GM18867 (cell line): ENCODE data around the gene HTT.

Source experiments
- ATAC-seq: cut with Tn5 transposase; IDR thresholded peaks from one replicate; pipeline ENCODE4 v1.9.1; 2021; ENCODE audit warnings: mild to moderate bottlenecking, moderate library complexity; ENCODE audit not compliant: unreplicated experiment

Gene HTT

DNA sequence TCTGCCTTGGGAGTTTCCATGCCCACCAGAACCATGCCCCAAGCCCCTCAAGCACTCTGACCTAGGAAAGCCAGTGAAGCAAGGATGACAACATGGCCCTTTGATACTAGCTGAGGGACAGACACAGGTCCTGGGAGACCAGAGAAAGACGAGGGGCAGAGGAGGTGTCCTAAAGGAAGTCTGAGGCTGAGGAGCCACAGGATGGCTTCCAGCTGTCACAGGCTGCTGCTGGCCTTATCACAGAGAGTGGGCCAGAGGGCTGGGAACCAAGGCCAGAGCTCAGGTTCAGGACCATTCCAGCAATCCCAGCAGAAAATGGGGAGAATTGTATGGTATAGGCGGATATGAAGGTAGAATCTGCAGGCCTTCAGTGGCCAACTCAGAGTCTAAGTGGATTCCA, 142.8 kb downstream of the HTT start:
- ATAC-seq, result no peak

DNA sequence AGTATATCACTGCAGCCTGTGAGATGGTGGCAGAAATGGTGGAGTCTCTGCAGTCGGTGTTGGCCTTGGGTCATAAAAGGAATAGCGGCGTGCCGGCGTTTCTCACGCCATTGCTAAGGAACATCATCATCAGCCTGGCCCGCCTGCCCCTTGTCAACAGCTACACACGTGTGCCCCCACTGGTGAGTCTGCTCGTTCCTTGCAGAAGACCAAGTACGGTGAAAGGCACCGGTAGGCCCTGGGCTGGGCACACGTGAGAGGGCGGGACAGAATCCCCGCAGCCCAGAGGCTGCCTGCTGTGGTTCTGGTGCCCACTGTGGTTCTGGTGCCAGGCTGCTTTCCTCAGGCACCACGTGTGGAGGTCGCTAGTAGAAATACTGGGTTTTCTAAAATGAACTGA, 143.3 kb downstream of the HTT start:
- ATAC-seq, result no peak

DNA sequence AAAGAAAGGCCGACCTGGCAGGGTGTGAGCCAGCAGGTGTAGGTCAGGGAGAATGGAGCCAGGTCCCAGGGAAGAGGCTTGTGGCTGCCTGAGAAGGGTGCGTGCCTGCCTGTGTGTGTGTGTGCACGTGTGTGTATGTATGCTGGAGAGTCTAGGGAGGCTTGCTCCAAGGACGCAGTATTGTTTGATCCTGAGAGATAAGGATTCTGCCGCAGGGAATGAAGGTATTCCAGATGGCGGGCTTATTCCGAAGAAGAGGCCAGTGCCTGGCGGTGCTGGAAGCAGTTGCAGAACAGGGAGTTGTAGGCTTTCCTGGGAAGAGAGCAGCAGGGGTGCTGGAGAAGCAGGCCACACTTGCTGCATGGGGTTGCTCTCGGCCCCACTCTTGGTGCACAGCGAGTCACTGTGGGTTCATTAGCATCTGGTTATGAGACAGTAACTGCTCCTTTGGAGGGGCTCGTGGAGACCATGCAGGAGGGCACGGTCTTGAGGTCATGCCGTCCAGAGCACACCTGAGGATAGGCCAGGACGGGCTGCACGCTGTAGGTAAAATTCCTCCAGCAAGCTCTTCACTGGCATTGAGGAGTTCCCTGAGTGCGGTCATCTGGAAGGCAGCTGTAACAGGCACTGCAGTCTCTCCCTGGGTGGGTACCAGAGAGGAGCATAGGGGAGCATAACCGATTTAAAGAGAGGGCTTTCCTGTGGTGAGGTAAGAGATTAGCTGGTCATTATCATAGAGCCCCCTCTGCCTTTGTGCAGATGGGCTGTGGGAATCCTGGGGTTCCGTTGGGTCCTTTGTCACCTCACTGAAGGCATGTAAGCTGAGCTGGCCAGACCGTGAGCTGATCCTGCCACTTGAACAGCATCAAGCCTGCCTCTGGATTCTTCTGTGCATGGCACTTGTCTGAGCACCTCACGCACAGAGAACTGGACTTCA, 144.6 kb downstream of the HTT start:
- no peak for ATAC-seq

DNA sequence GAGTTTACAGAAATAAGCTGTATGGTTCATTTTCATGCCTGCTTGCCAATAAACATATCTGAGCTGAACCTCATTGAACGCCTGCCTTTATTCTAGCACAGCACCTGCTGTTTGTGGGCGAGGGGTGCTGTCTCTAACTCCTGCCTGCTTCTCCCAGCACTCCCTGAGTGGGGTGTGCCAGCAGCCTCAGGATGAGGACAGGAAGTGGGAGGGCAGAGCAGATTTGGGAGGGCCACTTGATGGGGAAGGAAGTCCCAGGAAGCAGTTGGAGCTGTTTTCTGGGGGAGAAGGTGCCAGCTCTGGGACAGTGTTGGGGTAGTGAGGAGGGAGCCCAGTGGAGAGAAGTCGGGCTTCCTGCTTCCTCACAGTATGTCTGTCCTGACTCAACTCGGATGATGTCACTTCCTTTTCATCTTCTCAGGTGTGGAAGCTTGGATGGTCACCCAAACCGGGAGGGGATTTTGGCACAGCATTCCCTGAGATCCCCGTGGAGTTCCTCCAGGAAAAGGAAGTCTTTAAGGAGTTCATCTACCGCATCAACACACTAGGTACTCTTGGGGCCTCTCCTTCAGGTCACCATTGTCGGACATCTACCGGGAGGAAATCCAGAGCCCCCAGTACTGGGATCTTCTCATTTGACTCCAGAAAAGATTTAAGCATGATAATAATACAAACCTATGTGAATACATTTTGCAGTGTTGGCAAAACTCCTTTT, 145.4 kb downstream of the HTT start:
- no peak for ATAC-seq

DNA sequence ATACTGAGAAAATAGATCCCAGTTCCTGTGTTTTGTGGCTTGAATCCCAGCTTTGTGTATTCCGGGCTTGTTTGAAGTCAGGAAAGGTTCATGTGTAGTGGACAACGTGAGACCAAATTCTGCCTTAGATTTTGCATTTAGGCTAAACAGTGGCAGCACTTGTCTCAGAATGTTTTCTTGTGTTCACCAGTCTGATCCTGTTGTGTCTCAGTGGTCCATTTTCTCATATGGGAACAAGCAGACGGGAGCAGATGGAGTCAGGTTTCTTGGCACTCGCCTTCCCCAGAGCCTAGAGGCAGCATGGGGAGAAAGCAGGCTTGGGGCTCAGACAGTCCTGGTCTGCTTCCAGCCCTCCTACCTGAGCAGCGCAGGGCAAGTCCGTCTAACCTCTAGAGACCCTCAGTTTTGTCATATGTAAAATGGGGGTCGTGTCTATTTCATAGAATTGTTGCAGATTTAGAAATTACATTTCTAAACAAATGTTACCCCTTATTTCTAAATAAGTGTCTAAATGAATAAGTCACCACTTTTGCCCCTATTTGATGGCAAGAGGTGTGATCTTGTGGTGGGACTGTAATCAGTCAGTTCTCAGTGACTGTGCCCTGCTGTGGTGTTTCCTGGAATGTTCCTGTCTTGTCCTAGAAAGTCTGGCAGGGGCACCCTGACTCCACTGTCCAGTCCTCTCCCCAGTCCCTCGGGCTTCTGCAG, 146.1 kb downstream of the HTT start:
- ATAC-seq, result no peak

DNA sequence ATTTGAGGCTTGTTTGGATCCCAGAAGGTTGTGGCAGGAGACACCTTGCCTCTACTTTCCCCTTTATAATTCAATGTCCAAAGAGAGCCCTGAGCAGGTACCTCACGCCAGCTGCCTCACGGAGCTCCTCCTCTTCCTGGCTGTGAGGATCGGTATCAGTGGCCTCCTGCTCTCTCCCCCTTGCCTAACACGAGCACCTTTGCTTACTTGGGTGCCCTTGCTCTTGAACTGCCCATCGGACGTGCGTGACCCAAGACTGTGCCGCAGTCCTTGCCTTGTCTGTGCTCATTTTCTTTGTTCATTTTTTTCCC, 146.7 kb downstream of the HTT start:
- ATAC-seq, result no peak

DNA sequence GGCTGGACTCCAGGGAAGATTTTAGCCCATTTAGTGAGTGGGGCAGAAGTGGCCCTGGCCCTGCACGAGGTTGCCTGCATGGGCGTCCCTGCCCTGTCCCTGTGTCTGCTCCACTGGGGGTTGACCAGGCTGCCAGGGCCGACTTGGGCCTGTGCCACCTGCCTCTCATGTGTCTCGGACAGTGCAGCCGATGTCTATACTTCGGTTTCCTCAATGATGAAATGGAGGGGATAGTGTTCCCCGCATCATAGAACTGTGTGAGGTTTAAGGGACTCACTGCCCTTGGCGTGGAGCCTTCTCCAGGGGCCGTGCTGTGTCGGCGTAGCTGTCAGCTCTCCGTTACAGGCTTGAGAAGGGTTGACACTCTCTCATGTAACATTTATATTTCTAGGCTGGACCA, 147.5 kb downstream of the HTT start:
- no peak for ATAC-seq

DNA sequence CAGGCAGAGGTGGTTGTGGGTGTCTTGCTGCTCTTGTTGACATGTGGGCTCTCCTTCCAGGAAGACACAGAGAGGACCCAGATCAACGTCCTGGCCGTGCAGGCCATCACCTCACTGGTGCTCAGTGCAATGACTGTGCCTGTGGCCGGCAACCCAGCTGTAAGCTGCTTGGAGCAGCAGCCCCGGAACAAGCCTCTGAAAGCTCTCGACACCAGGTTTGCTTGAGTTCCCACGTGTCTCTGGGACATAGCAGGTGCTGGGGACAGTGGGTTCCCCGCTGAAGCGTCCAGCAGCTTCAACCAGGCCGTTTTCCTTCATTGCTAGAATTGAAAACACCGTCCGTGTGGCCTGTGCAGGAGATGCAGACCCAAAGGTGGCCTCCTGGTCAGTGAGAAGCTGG, 148.9 kb downstream of the HTT start:
- ATAC-seq, result no peak

DNA sequence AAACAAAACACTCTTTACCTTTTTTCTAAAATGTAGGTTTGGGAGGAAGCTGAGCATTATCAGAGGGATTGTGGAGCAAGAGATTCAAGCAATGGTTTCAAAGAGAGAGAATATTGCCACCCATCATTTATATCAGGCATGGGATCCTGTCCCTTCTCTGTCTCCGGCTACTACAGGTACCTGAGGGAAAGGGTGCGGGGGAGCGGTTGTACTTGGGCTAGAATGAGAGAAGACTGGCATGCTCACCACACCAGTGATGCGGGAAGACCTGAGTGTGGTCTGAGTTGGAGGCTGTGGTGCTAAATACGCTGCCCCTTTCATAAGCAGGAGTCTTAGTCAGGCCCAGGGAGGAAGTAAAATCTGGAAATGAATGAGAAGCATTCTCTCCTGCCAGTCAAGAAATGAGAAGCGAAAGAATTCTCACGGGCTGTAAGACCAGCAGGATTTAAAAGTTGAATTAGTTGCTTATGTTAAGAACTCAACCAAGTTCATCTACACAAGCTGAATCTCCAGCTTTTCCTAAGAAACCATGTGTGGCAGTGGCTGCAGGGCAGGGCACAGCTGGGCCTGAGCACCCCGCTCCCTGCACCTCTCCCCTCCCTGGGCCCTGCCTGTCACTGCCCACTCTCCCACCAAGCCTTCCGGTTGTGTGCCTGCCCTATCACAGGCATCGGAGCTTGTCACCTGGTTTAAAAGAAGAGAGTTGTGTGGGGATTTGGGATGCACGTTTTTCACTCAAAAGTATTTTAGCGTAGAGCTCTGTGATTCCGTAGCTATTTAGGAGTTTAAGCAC, 149.7 kb downstream of the HTT start:
- no peak for ATAC-seq

DNA sequence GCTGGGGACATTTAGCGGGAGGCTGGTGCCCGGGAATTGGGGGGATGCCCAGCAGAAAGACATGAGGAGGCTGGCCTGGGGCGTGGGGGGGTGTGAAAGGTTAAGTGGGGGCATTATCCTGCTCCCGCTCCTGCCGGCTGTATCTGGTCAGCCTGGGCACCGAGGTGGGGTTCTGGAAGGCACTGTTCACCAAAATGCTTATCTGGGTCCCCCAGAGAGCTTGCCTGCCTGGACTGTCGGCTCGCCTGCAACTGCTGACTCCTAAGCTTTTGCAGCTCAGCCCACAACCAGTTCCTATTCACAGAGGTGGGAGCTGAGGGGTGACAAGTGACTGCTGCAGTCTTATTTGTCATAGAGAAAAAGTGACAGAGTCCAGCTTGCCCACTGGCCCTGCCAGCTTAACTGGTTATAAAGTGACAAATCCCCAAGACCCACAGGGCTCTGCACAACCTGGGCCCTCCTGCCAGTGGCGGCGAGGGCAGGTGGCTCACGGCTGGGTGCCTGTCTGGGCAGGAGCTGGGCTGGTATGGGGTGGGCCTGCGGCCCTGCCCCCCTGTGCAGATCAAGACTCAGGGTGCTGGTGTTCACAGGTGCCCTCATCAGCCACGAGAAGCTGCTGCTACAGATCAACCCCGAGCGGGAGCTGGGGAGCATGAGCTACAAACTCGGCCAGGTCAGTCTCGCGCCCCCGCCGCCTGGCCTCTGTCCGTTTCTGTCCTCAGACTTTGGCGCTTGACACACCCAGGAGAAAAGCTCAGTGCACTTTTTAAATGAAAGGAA, 150.8 kb downstream of the HTT start:
- no peak for ATAC-seq

DNA sequence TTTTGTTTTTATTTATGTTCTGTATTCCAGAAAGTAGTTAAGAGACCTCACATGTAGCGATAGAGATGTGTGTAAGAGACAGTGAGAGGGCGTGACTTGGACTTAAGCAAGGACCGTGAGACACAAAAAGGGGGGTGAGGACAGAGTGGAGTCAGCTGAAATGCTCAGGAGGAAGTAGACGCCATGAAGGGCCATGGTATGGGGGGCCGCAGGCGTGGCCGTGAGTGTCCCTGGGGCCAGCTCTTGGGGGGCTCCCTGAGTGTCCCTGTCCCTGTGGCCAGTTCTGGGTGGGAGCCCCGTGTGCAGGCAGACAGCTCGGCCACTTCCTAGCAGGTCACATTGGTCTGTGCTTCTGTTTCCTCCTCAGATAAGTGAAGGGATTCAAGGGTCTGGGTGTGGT, 151.5 kb downstream of the HTT start:
- no peak for ATAC-seq

DNA sequence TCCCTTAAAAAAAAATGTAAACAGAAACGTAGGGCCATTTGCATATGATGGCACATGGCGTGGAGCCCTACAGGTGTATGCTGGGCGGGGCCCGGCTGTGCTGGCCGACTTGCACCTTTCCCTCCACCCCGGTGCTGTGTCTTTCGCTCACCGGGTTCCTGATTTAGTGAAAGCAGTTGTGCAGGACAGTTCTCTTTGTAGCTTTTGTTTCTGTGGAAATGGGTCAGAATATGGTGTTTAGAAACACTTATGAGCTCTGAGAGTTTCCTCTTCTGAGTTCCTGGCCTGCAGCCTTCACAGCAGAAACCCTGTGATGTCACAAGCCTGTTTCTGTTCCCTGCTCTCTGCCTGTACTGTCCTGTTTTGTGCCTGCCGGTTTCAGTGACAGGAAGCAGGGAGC, 152.0 kb downstream of the HTT start:
- no peak for ATAC-seq

DNA sequence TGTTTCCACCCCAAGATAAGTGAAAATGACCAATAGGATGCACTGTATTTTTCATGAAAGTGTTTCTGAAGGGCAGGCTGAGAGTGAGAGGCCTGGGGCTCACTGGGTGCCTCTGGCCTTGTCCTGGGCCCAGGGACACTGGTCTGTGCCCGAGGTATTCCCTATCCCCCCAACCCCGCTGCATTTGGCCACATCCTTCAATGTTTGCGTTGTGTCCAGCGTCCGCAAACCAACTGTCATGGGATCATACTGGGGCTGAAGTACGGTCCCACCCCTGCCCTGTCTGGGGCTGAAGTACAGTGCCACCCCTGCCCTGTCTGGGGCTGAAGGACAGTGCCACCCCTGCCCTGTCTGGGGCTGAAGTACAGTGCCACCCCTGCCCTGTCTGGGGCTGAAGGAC, 152.5 kb downstream of the HTT start:
- ATAC-seq, result no peak

DNA sequence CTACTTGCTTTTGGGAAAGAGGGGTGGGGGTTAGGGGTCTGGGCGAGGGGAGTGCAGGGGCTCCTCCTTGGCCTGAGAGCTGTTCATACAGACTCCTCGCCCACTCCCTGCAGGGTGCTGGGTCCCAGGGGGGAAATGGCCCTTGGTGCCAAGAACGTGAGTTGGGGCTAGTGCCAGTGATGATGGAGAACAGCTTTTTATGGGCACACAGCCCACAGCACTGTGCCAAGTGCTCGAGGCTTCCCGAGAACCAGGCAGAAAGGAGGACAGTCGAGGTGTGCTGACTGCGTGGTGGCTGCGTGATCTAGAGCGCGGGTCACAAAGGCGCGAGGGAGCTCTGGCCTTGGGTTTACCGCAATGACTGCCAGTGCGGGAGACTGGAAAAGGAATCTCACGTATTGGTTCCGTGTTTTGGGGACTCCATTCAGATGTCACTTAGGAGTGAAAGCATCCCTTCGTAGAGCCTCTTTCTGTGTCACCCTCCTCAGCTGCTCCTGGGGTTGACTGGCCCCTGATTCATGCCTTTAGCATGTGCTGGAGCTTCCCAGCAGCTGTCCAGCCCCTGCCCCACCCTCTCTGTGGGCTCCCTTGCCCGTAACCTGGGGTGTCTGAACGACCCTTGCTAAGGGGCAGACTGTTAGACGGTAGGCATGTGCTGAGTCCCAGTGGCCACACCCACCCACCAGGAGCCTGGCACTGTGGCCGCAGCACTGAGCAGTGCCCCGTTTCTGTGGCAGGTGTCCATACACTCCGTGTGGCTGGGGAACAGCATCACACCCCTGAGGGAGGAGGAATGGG, 153.6 kb downstream of the HTT start:
- ATAC-seq, result no peak

DNA sequence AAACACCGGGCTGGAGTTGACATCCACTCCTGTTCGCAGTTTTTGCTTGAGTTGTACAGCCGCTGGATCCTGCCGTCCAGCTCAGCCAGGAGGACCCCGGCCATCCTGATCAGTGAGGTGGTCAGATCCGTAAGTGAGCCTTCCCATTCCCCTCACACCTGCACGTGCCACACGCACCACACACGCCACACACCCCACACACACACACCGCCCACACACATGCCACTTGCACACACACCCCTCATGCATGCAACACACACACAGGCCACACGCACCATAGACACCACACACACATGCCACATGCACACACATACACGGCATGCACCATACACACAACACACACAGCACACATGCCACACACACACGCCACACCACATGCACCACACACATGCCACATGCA, 154.4 kb downstream of the HTT start:
- no peak for ATAC-seq

DNA sequence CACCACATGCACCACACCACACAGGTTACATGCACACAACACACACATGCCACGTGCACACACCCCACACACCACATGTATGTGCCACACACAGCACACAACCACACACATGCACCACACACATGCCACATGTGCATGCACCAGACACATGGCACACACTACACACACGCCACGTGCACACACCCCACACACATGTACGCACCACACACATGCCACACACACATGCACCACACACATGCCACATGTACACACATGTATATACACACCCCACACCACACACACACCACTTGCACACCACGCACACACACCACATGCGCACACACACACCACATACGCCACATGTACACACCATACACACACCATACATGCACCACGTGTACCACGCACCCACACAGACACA, 154.8 kb downstream of the HTT start:
- no peak for ATAC-seq

DNA sequence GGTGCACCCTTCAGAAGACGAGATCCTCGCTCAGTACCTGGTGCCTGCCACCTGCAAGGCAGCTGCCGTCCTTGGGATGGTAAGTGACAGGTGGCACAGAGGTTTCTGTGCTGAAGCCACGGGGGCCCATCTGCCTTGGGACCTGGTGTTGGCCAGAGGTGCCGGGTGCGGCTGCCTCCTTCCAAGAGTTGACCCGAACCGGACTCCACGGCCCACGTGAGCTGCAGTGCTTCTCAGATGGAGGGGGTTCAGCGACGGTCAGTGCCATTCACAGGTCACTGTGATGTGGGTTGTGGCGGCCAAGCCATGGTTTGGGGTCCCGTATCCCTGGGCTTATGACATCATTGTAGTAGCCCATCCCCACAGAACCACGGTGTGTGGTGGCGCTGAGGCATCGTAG, 155.5 kb downstream of the HTT start:
- ATAC-seq, result no peak

DNA sequence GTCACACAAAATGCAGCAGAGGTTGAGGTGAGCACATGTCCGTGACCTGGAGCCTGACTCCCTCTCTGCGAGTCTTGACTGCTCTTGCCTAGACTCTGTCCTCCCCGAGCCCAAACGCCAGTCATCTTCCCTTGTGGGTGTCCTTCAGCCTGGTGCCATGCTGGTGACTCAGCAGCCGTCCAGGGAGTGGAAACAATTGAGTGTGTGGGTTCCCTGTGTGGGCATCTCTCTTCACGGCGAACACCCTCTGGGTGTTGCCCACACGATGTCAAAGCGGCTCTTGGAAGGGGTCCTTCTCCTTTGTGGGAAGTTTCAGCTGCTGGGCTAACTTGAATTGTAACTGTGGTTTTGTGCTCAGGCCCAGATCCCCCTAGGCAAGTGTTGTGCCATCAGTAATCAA, 157.0 kb downstream of the HTT start:
- ATAC-seq, result no peak

DNA sequence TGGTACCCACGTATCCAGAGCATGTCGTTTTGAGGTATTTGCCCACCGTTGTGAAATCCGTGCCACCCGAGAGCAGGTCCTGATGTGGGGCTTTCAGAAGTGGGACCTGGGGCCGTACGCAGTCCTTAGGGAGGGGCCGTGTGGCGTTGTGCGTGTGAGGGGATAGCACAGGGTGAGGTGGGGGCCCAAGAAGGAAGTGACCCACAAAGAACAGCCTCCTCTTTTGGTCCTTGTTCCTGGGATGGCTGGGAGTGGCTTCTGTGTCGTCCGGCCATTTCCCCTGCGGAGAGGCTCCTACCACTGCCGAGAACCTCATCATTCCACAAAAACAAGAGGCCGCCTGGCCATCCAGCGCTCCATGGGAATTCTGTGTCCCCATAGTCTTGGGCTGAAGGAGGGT, 157.5 kb downstream of the HTT start:
- no peak for ATAC-seq

DNA sequence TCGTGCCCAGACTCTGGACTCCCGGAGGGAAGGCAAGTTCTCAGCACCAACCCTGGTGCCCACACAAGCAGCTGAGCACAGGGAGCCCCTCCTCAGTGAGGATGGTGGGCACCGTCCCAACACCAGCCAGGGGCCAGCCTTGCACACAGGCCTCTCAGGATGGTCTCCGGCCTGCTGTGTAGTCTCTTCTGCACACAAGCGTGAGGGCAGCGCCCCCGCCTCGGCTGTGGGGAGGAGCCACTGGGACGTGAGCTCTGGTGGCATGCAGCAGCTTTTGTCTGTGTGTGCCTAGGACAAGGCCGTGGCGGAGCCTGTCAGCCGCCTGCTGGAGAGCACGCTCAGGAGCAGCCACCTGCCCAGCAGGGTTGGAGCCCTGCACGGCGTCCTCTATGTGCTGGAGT, 158.4 kb downstream of the HTT start:
- no peak for ATAC-seq
